Activated CD8-positive, alpha-beta memory T cell treated with anti-CD3 and anti-CD28 coated beads, Interleukin-2, amount 50 U/mL, for 24 hours (primary cell): Measurements from ENCODE around the gene AFP.

Experiments used
- DNase-seq: peaks from one replicate; pipeline ENCODE4 v3.0.0-alpha.2; 2020; ENCODE audit errors: extremely low read depth

Gene AFP

DNA sequence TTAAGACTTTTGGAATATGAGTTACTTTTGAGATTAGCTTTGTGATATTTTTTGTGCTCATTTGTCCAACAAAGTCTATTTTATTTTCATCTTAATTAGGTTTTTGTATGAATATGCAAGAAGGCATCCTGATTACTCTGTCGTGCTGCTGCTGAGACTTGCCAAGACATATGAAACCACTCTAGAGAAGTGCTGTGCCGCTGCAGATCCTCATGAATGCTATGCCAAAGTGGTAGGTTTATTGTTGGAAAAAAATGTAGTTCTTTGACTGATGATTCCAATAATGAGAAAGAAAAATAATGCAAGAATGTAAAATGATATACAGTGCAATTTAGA, 21.1 kb upstream of the AFP start:
- no peak for DNase-seq

DNA sequence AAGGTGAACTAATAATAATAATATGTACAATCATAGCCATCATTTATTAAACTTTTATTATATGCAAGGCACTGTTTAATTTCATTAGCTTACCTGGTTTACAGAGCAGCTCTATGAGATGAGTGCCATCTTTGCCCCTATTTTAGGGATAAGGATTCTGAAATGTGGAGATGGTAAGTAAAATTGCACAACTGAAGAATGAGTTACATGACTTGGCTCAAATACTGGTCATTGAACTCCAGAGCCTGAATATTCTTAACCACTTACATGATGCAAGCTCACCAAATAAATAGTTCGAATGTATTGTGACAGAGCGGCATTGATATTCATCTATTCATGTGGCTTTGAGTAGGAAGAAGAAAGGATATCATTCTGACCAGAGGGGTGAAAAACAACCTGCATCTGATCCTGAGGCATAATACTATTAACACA, 20.2 kb upstream of the AFP start:
- no peak for DNase-seq

DNA sequence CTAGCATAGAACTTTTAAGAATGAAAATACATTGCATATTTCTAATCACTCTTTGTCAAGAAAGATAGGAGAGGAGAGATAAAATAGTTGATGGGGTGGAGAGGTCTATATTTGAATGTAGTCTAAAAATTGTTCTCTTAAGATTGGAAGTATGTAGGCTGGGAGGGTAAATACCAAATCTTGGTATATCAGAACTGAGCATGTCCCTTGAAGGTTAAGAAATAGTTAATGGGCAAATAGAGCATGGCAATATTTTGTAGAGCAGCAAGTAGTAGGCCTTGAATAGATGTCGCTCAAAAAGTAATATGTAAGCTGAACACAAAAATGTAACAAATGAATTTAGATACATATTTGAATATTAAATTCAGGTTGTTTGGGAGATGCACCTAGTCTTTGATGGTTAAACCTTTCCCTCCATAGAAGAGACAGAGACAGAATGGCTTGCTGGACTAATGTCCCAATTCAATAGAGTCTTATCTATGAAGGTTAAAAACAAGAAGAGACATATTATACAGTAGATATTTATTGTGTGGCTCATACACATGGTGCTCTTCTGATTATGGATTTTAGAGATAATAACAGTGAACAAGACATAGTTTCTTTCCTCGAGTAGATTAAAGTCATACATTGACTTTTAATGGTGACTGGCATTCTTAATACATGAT, 19.5 kb upstream of the AFP start:
- no peak for DNase-seq

DNA sequence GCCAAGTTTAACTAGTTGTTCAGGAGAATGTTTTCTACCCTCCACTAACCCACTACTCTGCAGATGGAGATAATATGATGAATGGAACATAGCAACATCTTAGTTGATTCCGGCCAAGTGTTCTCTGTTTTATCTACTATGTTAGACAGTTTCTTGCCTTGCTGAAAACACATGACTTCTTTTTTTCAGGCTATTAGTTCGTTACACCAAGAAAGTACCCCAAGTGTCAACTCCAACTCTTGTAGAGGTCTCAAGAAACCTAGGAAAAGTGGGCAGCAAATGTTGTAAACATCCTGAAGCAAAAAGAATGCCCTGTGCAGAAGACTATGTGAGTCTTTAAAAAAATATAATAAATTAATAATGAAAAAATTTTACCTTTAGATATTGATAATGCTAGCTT, 18.7 kb upstream of the AFP start:
- no peak for DNase-seq

DNA sequence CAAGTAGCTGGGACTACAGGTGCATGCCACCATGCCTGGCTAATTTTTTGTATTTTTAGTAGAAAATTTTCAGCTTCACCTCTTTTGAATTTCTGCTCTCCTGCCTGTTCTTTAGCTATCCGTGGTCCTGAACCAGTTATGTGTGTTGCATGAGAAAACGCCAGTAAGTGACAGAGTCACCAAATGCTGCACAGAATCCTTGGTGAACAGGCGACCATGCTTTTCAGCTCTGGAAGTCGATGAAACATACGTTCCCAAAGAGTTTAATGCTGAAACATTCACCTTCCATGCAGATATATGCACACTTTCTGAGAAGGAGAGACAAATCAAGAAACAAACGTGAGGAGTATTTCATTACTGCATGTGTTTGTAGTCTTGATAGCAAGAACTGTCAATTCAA, 18.0 kb upstream of the AFP start:
- DNase-seq: no peak

DNA sequence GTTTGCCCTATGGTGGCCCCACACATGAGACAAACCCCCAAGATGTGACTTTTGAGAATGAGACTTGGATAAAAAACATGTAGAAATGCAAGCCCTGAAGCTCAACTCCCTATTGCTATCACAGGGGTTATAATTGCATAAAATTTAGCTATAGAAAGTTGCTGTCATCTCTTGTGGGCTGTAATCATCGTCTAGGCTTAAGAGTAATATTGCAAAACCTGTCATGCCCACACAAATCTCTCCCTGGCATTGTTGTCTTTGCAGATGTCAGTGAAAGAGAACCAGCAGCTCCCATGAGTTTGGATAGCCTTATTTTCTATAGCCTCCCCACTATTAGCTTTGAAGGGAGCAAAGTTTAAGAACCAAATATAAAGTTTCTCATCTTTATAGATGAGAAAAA, 17.3 kb upstream of the AFP start:
- DNase-seq: no peak

DNA sequence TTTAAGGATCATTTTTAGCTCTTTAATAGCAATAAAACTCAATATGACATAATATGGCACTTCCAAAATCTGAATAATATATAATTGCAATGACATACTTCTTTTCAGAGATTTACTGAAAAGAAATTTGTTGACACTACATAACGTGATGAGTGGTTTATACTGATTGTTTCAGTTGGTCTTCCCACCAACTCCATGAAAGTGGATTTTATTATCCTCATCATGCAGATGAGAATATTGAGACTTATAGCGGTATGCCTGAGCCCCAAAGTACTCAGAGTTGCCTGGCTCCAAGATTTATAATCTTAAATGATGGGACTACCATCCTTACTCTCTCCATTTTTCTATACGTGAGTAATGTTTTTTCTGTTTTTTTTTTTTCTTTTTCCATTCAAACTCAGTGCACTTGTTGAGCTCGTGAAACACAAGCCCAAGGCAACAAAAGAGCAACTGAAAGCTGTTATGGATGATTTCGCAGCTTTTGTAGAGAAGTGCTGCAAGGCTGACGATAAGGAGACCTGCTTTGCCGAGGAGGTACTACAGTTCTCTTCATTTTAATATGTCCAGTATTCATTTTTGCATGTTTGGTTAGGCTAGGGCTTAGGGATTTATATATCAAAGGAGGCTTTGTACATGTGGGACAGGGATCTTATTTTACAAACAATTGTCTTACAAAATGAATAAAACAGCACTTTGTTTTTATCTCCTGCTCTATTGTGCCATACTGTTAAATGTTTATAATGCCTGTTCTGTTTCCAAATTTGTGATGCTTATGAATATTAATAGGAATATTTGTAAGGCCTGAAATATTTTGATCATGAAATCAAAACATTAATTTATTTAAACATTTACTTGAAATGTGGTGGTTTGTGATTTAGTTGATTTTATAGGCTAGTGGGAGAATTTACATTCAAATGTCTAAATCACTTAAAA, 16.6 kb upstream of the AFP start:
- no peak for DNase-seq

DNA sequence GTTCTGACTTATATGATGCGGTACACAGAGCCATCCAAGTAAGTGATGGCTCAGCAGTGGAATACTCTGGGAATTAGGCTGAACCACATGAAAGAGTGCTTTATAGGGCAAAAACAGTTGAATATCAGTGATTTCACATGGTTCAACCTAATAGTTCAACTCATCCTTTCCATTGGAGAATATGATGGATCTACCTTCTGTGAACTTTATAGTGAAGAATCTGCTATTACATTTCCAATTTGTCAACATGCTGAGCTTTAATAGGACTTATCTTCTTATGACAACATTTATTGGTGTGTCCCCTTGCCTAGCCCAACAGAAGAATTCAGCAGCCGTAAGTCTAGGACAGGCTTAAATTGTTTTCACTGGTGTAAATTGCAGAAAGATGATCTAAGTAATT, 15.4 kb upstream of the AFP start:
- DNase-seq: no peak

DNA sequence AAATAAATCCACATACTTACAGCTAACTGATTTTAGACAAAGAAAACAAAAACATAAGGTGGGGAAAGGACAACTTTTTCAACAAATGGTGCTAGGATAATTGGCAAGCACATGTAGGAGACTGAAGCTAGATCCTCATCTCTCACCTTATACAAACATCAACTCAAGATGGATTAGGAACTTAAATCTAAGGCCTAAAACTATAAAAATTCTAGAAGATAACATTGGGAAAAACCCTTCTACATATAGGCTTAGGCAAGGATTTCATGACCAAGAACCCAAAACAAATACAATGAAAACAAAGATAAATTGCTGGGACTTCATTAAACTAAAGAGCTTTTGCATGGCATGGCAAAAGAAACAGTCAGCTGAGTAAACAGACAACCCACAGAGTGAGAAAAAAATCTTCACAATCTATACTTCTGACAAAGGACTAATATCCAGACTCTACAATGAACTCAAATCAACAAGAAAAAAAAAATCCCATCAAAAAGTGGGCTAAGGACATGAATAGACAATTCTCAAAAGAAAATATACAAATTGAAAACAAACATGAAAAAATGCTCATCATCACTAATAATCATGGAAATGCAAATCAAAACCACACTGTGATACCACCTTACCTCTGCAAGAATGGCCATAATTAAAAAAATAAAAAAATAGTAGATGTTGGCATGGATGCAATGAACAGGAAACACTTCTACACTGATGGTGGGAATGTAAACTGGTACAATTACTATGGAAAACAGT, 14.1 kb upstream of the AFP start:
- no peak for DNase-seq

DNA sequence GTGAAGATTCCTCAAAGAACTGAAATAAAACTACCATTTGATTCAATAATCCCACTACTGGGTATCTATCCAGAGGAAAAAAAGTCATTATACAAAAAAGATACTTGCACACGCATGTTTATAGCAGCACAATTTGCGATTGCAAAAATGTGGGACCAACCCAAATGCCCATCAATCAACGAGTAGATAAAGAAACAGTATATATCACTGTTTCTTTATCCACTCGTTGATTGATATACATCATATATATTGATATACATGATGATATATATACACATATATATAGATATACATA, 13.6 kb upstream of the AFP start:
- DNase-seq: no peak

DNA sequence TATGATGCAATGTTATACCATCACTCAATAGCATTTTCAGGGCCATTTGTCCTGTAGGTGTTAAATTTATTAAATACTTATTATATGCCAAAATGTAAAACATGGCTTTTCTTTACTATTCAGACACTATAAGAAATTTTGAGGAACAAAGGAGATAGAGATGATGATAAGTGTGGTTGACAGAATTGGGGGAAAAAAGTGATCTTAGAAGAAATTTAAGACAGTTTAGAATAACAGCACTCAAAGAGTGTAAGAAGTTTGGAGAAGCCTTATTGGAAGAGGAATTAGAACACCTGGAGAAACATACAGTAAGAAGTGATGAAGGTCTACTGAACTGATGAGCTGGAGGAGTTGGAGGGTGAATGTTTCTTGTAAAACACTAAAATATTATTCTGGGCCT, 12.8 kb upstream of the AFP start:
- DNase-seq: no peak

DNA sequence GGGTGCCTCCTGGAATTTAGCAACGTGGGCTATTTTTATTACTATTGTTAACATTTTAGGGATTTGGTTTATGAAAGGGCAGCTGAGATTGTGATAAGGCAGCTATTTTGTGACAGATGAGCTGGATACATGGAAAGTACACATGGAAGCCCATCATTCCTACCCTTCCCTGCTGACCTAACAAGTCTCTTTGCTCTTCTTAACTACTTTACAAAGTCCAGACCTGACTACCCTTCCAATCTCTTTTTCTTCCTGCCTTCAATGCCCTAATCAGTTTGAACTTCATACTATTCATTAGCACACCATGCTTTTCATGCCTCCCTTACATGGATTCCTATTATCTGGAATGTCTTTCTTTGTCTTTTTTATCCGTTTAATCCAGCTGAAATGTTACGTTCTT, 9.4 kb upstream of the AFP start:
- DNase-seq: no peak

DNA sequence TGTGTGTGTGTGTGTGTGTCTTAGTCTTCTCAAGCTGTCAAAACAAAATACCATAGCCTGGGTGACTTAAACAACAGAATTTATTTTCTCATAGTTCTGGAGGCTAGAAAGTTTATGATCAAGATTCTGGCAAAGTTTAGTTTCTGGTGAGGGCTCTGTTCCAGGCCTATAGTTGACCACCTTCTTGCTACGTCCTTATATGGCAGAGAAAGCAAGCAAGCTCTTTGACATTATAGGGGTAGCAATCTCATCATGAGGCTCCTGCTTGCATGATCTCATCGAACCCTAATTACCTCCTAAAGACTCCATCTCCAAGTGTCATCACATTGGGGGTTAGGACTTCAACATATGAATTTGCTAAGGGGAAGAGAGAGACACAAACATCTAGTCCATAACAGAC, 6.9 kb upstream of the AFP start:
- DNase-seq: no peak

DNA sequence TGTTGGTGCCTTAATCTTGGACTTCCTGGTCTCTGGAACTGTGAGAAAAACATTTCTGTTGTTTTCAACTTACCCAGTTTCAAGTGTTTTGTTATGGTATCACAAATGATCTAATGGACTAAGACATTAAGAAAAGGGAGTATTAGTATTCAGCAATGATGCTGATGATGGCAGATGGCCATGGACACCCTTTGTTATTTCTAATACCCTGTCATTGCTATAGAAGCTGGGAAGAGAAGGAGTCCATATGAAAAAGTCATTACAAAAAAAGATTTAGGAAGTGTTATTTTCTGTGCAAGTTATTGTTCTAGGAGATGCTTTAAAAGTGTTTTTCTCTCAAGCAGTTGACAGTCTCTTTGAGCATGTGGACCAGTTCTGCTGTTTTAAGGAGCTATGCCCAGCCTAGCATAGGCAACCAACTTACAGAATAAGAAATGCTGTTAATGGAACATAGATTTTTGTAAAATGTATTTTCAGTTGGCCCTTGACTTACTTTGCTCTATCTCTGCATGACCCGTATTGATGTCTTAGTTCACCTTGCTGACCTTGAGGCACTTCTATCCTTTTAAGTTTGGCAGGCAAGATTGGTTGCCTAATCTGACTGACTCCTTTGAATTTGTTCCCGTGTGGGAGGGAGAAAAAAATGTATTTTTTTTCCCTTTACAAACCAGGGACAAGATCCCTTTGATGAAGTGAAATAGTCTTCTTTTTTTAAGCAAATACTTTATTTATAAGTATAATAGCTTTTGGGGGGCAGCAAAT, 6.0 kb upstream of the AFP start:
- no peak for DNase-seq

DNA sequence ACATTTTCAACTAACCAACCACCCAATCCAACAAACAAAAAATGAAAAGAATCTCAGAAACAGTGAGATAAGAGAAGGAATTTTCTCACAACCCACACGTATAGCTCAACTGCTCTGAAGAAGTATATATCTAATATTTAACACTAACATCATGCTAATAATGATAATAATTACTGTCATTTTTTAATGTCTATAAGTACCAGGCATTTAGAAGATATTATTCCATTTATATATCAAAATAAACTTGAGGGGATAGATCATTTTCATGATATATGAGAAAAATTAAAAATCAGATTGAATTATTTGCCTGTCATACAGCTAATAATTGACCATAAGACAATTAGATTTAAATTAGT, 4.2 kb upstream of the AFP start:
- no peak for DNase-seq

DNA sequence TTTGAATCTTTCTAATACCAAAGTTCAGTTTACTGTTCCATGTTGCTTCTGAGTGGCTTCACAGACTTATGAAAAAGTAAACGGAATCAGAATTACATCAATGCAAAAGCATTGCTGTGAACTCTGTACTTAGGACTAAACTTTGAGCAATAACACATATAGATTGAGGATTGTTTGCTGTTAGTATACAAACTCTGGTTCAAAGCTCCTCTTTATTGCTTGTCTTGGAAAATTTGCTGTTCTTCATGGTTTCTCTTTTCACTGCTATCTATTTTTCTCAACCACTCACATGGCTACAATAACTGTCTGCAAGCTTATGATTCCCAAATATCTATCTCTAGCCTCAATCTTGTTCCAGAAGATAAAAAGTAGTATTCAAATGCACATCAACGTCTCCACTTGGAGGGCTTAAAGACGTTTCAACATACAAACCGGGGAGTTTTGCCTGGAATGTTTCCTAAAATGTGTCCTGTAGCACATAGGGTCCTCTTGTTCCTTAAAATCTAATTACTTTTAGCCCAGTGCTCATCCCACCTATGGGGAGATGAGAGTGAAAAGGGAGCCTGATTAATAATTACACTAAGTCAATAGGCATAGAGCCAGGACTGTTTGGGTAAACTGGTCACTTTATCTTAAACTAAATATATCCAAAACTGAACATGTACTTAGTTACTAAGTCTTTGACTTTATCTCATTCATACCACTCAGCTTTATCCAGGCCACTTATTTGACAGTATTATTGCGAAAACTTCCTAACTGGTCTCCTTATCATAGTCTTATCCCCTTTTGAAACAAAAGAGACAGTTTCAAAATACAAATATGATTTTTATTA, 3.6 kb upstream of the AFP start:
- DNase-seq: no peak

DNA sequence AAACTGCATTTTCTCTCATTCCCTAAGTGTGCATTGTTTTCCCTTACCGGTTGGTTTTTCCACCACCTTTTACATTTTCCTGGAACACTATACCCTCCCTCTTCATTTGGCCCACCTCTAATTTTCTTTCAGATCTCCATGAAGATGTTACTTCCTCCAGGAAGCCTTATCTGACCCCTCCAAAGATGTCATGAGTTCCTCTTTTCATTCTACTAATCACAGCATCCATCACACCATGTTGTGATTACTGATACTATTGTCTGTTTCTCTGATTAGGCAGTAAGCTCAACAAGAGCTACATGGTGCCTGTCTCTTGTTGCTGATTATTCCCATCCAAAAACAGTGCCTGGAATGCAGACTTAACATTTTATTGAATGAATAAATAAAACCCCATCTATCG, 2.9 kb upstream of the AFP start:
- no peak for DNase-seq

DNA sequence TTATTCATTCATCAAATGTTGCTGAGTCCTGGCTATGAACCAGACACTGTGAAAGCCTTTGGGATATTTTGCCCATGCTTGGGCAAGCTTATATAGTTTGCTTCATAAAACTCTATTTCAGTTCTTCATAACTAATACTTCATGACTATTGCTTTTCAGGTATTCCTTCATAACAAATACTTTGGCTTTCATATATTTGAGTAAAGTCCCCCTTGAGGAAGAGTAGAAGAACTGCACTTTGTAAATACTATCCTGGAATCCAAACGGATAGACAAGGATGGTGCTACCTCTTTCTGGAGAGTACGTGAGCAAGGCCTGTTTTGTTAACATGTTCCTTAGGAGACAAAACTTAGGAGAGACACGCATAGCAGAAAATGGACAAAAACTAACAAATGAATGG, 1.7 kb upstream of the AFP start:
- no peak for DNase-seq

DNA sequence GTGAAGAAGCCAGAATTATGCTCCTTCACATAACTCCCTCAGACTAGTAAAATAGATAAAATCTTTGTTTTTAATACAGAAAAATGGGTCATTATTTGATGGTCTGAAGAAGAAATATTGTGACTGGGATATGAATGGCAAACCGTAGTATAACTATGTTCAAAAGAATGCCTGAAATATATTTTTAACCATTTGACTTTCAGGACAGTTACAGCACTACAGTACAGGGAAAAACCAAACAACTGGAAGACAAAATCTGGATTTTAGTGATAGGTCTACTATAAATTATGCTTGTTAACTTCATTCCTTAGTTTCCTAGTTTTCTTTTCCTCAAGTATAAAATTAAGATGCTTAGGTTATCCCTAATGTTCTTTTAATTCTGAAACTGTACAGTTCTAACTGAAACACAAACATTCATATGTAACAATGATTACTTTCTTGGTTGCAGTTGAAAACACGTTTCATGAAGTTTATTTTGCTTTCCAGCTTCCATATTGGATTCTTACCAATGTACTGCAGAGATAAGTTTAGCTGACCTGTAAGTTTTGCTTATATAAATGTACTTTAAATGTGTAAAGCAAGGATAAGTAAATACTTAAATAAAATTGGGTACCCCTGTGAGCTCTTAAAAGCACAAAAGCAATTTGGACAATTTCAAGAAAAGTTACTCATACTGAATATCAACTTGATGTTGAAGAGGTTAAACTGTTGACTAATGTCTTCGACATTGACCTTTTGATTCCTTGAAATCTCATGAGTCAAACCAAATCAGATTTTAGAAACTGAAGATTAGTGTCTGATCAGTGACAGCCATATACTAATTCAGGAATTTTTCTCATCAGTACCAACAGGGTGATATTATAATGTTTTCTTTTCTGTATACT, 895 bp downstream of the AFP start:
- DNase-seq: no peak

DNA sequence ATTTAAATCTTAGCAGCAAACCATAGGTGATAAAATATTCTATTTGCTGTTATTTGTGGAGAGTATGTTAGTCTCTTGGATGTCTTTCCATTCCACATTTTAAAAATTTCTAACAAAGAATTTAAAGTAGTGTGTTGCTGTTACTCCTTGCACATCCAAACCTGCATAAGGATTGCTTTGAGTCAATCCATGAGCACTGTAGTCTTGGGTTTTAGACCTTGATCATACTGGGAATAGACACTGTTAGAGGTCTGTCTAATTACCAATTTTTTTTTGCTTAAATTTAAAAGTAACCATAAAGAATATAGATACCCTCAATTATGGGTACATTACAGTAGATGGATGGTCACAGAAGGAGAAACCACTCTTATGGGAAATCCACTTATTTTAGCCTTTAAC, 1.5 kb downstream of the AFP start:
- no peak for DNase-seq

DNA sequence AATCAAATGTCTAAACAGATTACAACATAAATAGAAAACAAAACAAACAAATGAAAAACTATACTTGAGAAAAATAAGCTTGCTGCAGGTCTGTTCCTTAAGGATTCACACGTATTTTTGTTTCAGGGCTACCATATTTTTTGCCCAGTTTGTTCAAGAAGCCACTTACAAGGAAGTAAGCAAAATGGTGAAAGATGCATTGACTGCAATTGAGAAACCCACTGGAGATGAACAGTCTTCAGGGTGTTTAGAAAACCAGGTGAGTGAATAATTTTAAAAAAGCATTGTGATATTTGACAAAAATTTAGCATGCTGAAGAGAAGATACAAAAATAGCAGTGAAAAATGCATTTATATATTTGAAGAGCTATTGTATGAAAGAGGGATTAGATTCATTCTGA, 2.0 kb downstream of the AFP start:
- DNase-seq: no peak
